IMR-90 (cell line): ENCODE measurements around the gene STAT3. TPM values are rescaled to one million over a fixed set of nuclear protein-coding genes. Genes with fewer than 3 reads are reported as not detected.

Source experiments
- ATAC-seq: fragments of 200-7000 bp; cut with Tn5 transposase; 2 replicates; pipeline ENCODE4 v1.9.1; 2020; ENCODE audit warnings: low read depth, mild to moderate bottlenecking, moderate library complexity
- BruUV-seq: library from RNA; stranded (reverse); fragments of 400-500 nt; replicated peaks from 2 replicates; lab custom pipeline; 2021; lab: Mats Ljungman, UMichigan
- CTCF ChIA-PET: fragments of 300-600 bp; formaldehyde crosslinking; extraction: SDS; loops from one replicate; lab custom pipeline; 2021; ENCODE audit warnings: antibody characterized with exemption; lab: Yijun Ruan, JAX
- POLR2A ChIA-PET: fragments of 300-600 bp; sonication (Branson Sonifier 250); formaldehyde crosslinking; loops from one replicate; lab custom pipeline; 2022; ENCODE audit warnings: antibody characterized with exemption; ENCODE audit not compliant: unreplicated experiment; lab: Charles Lee
- DNase-seq: peaks from one replicate; pipeline ENCODE4 v3.0.0; 2013
- H2AFZ ChIP-seq: replicated peaks from 2 replicates; pipeline ENCODE3; 2013; ENCODE audit warnings: low read length, mild to moderate bottlenecking; ENCODE audit not compliant: poor library complexity
- H2AK5ac ChIP-seq: 2 replicates; pipeline ENCODE4 v1.6.1; 2013; ENCODE audit warnings: low read depth, low read length, inconsistent platforms
- H2AK9ac ChIP-seq: replicated peaks from 2 replicates; pipeline ENCODE3; 2013; ENCODE audit warnings: mild to moderate bottlenecking, low read depth, low read length, moderate library complexity; ENCODE audit not compliant: poor library complexity
- H2BK120ac ChIP-seq: 2 replicates; pipeline ENCODE4 v1.6.1; 2013; ENCODE audit warnings: low read depth, low read length, inconsistent platforms
- H2BK15ac ChIP-seq: 3 replicates; pipeline ENCODE4 v1.6.1; 2013; ENCODE audit warnings: low read depth, low read length, inconsistent platforms
- H2BK20ac ChIP-seq: 2 replicates; pipeline ENCODE4 v1.6.1; 2013; ENCODE audit warnings: low read depth, mild to moderate bottlenecking, inconsistent platforms, low read length, moderate library complexity
- H2BK5ac ChIP-seq: 2 replicates; pipeline ENCODE4 v1.6.1; 2013; ENCODE audit warnings: mild to moderate bottlenecking, low read depth, low read length, inconsistent platforms; ENCODE audit not compliant: poor library complexity, severe bottlenecking
- H3K14ac ChIP-seq: replicated peaks from 2 replicates; pipeline ENCODE4 v1.6.1; 2013; ENCODE audit warnings: low read depth, low read length, inconsistent platforms
- H3K18ac ChIP-seq: 2 replicates; pipeline ENCODE4 v1.6.1; 2013; ENCODE audit warnings: low read depth, low read length, control low read depth
- H3K23ac ChIP-seq: 2 replicates; pipeline ENCODE4 v1.6.1; 2013; ENCODE audit warnings: low read depth, low read length, inconsistent platforms
- H3K27ac ChIP-seq: 2 replicates; pipeline ENCODE4 v1.5.1; 2013; ENCODE audit warnings: mild to moderate bottlenecking, control low read depth, low read length; ENCODE audit not compliant: insufficient read depth
- H3K27me3 ChIP-seq: 2 replicates; pipeline ENCODE4 v1.6.1; 2013; ENCODE audit warnings: low read length; ENCODE audit not compliant: control insufficient read depth, insufficient read depth
- H3K36me3 ChIP-seq: 2 replicates; pipeline ENCODE4 v1.6.1; 2013; ENCODE audit warnings: low read length, mixed read lengths; ENCODE audit not compliant: control insufficient read depth, insufficient read depth
- H3K4ac ChIP-seq: 2 replicates; pipeline ENCODE4 v1.6.1; 2013; ENCODE audit warnings: low read depth, low read length, inconsistent platforms
- H3K4me1 ChIP-seq: 2 replicates; pipeline ENCODE4 v1.6.1; 2013; ENCODE audit warnings: low read length, mixed read lengths; ENCODE audit not compliant: control insufficient read depth, insufficient read depth
- H3K4me2 ChIP-seq: 2 replicates; pipeline ENCODE4 v1.6.1; 2013; ENCODE audit warnings: low read depth, mild to moderate bottlenecking, control low read depth, low read length, moderate library complexity
- H3K4me3 ChIP-seq: 2 replicates; pipeline ENCODE4 v1.5.1; 2013; ENCODE audit warnings: low read depth, mild to moderate bottlenecking, control low read depth, low read length, moderate library complexity; ENCODE audit not compliant: insufficient read depth
- H3K56ac ChIP-seq: 2 replicates; pipeline ENCODE4 v1.6.1; 2013; ENCODE audit warnings: low read length, inconsistent platforms; ENCODE audit not compliant: insufficient read depth; ENCODE audit errors: extremely low read depth
- H3K79me1 ChIP-seq, 2 experiments: 2 replicates each; pipeline ENCODE4 v1.6.1; 2013; ENCODE audit warnings: low read length in 2 of 2, inconsistent platforms in 1 of 2, low read depth in 1 of 2
- H3K9ac ChIP-seq: 2 replicates; pipeline ENCODE4 v1.6.1; 2013; ENCODE audit warnings: low read depth, low read length, control low read depth
- H3K9me1 ChIP-seq: 2 replicates; pipeline ENCODE4 v1.6.1; 2013; ENCODE audit warnings: low read length, inconsistent platforms; ENCODE audit not compliant: insufficient read depth
- H3K9me3 ChIP-seq: 2 replicates; pipeline ENCODE4 v1.6.1; 2013; ENCODE audit warnings: low read length; ENCODE audit not compliant: control insufficient read depth, insufficient read depth
- H4K20me1 ChIP-seq: 2 replicates; pipeline ENCODE4 v1.6.1; 2013; ENCODE audit warnings: low read length, inconsistent platforms; ENCODE audit not compliant: insufficient read depth
- H4K5ac ChIP-seq: 2 replicates; pipeline ENCODE4 v1.6.1; 2013; ENCODE audit warnings: mild to moderate bottlenecking, low read depth, low read length, control low read depth
- H4K8ac ChIP-seq, 2 experiments: 2 replicates each; pipeline ENCODE4 v1.6.1; 2013; ENCODE audit warnings: low read depth in 2 of 2, low read length in 2 of 2, control low read depth in 1 of 2, inconsistent platforms in 1 of 2
- H4K91ac ChIP-seq: 2 replicates; pipeline ENCODE4 v1.6.1; 2013; ENCODE audit warnings: low read depth, low read length, inconsistent platforms; ENCODE audit not compliant: insufficient read depth
- BHLHE40 ChIP-seq: fragments of 150-350 bp; IDR thresholded peaks from 2 replicates; pipeline ENCODE4 v1.6.1; 2016; ENCODE audit warnings: mild to moderate bottlenecking, low read depth, low read length
- CEBPB ChIP-seq: IDR thresholded peaks from 2 replicates; pipeline ENCODE4 v1.6.1; 2012; ENCODE audit warnings: low read depth, low read length, improper control_type of control experiment
- ELK1 ChIP-seq: fragments of 150-350 bp; IDR thresholded peaks from 2 replicates; pipeline ENCODE4 v1.6.1; 2016; ENCODE audit warnings: low read depth, mild to moderate bottlenecking, low read length, moderate library complexity, borderline replicate concordance
- FOS ChIP-seq: fragments of 150-350 bp; IDR thresholded peaks from 2 replicates; pipeline ENCODE4 v1.6.1; 2016; ENCODE audit warnings: low read depth, low read length
- MXI1 ChIP-seq: IDR thresholded peaks from 2 replicates; pipeline ENCODE4 v1.6.1; 2012; ENCODE audit warnings: low read depth, mild to moderate bottlenecking, low read length, moderate library complexity, borderline replicate concordance
- RCOR1 ChIP-seq: IDR thresholded peaks from 2 replicates; pipeline ENCODE4 v1.6.1; 2012; ENCODE audit warnings: mild to moderate bottlenecking, low read length, improper control_type of control experiment; ENCODE audit not compliant: insufficient replicate concordance
- RFX5 ChIP-seq: IDR thresholded peaks from 2 replicates; pipeline ENCODE4 v1.8.0; 2012; ENCODE audit warnings: low read depth, mild to moderate bottlenecking, low read length, moderate library complexity
- SMC3 ChIP-seq: fragments of 150-350 bp; IDR thresholded peaks from 2 replicates; pipeline ENCODE4 v1.6.1; 2016; ENCODE audit warnings: low read depth, mild to moderate bottlenecking, antibody characterized with exemption, low read length, moderate library complexity
- USF2 ChIP-seq: fragments of 150-350 bp; IDR thresholded peaks from 2 replicates; pipeline ENCODE4 v1.6.1; 2017; ENCODE audit warnings: mild to moderate bottlenecking, antibody characterized with exemption, low read length, low read depth
- WGBS, 2 experiments: methylation state at CpG; one replicate each; pipeline versions ENCODE4 v1.1.5 to v1.1.7; 2013; ENCODE audit warnings: missing lambda C conversion rate in 2 of 2; ENCODE audit not compliant: insufficient read length in 1 of 2; ENCODE audit errors: extremely low coverage in 2 of 2; 5-methylcytosine and 5-hydroxymethylcytosine counted together
- dilution Hi-C: fragments of 300-500 bp; cut with HindIII; formaldehyde crosslinking; loops from one replicate; pipeline ENCODE4 v1.14.3; 2018; ENCODE audit warnings: low sequenced_read_pairs; ENCODE audit not compliant: unreplicated experiment
- in situ Hi-C: fragments of 300-500 bp; cut with MboI; formaldehyde crosslinking; loops from 3 replicates; pipeline ENCODE4 v1.14.3; 2019; ENCODE audit warnings: low sequenced_read_pairs, inconsistent platforms, mixed read lengths
- intact Hi-C: fragments of 100-400 bp; cut with micrococcal nuclease; formaldehyde crosslinking; loops from 2 replicates; pipeline ENCODE4 v1.10.0; 2022
- polyA plus RNA-seq, 3 experiments: library from polyadenylated mRNA; depleted of rRNA; stranded (reverse); fragments of >200 nt; gene quantifications; 2 replicates each; pipeline ENCODE4 v1.2.3, GENCODE V29; 2012; ENCODE audit warnings: low replicate concordance in 1 of 3
- total RNA-seq: library from RNA; depleted of rRNA; stranded (reverse); fragments of >200 nt; gene quantifications from 2 replicates; pipeline ENCODE4 v1.2.3, GENCODE V29; 2012

Gene STAT3
- total and polyA plus RNA-seq, 2 of the 4 experiments (the other 2 are of a cell fraction): 47.2 to 66.3 TPM

- Histone ChIP-seq H3K4me1 (no peaks in the 10 kb centered on the region; the same call in none of the 2 replicates), H3K9me3 (no peaks in the 10 kb centered on the region), H4K20me1 (no peaks in the 10 kb centered on the region), H3K36me3 (no peaks in the 10 kb centered on the region), H2AFZ (peak overlapping the region; percentile 32), H2BK15ac (peak overlapping the region; percentile 84; the same call in 1 of the 3 replicates), H3K18ac (peak overlapping the region; percentile 65; the same call in 1 of the 2 replicates), H2BK120ac (peak overlapping the region; percentile 89), H3K9ac (no peak overlapping the region), H4K91ac (peak overlapping the region; percentile 5; the same call in 1 of the 2 replicates), H3K27ac (peak overlapping the region; percentile 51), H2BK5ac (peak overlapping the region; percentile 95), H3K79me1 (no peaks in the 10 kb centered on the region), H2AK5ac (peak overlapping the region; percentile 6; the same call in 1 of the 2 replicates), H3K27me3 (no peaks in the 10 kb centered on the region), H4K8ac (peak overlapping the region; percentile 5 to 76; a peak in 3 of 4 replicates), H3K4me2 (peak overlapping the region; percentile 51; the same call in 1 of the 2 replicates), H3K4me3 (peak overlapping the region; percentile 8; the same call in 1 of the 2 replicates), H2BK20ac (peak overlapping the region; percentile 78), H4K5ac (peak overlapping the region; percentile 25; the same call in 1 of the 2 replicates), H3K56ac (peak overlapping the region; percentile 51; the same call in 1 of the 2 replicates), H3K14ac (peak overlapping the region; percentile 70; the same call in 1 of the 2 replicates), H3K4ac (peak overlapping the region; percentile 74; the same call in 1 of the 2 replicates), H3K23ac (peak overlapping the region; percentile 69), H3K9me1 (no peaks in the 10 kb centered on the region), H2AK9ac (no peak overlapping the region)
- dilution Hi-C loops (no loop called here), intact Hi-C loops (loop anchor here (5.0 kb wide), 1 partner anchor 36 kb away; no protein-coding TSS in a partner anchor), in situ Hi-C loops (no loop called here)
- peak; percentile 99 for DNase-seq
- no CpG with 5 or more reads among the region's 6 CpGs for WGBS, 2 experiments
- no peak for TF ChIP-seq SMC3
- peak; percentile 93 for TF ChIP-seq FOS
- no peak for TF ChIP-seq USF2
- TF ChIP-seq RFX5: no peak
- no peak for TF ChIP-seq ELK1
- TF ChIP-seq CEBPB: peak; percentile 79
- no peak for TF ChIP-seq MXI1
- TF ChIP-seq BHLHE40: no peak; the same call in 1 of the 2 replicates
- no peak for TF ChIP-seq RCOR1
- peak; percentile 95 for ATAC-seq
- POLR2A ChIA-PET: interaction anchor here (0.9 kb wide), 1 partner anchor 13 kb away, joined by 3 read pairs; the partner anchor contains the start of gene CAVIN1
- BruUV-seq: no TSS peak
- CTCF ChIA-PET: no interaction called here
Measured at GRCh38 chr17:42436391-42436790, 48.1 kb upstream of the STAT3 start.
